ENCODE results near the gene VCAN. TPM values are rescaled to one million over a fixed set of nuclear protein-coding genes. Genes with fewer than 3 reads are reported as not detected.

The VCAN gene
- total RNA-seq, 1 donor from 2014 or later, result 2.0 TPM

GRCh38 chr5:83467371-83468035 is 4.0 kb upstream of the VCAN start:
- DNase-seq (ENCODE audit: low read depth, low spot score), result no peak

- no peak for DNase-seq (ENCODE audit: low read depth, low spot score)
Measured at GRCh38 chr5:83469075-83469474, 2.5 kb upstream of the VCAN start.

GRCh38 chr5:83470526-83471404 is 779 bp upstream of the VCAN start:
- no peak for DNase-seq (ENCODE audit: low read depth, low spot score)

GRCh38 chr5:83472213-83472507 is 616 bp downstream of the VCAN start:
- no peak for DNase-seq (ENCODE audit: low read depth, low spot score)

- no peak for DNase-seq (ENCODE audit: low read depth, low spot score)
Measured at GRCh38 chr5:83472508-83473345, 1.2 kb downstream of the VCAN start.

GRCh38 chr5:83473346-83474160 is 2.0 kb downstream of the VCAN start:
- peak; percentile 70 for DNase-seq (ENCODE audit: low read depth, low spot score)

GRCh38 chr5:83474161-83474796 is 2.7 kb downstream of the VCAN start:
- no peak for DNase-seq (ENCODE audit: low read depth, low spot score)

GRCh38 chr5:83474991-83475390 is 3.4 kb downstream of the VCAN start:
- no peak for DNase-seq (ENCODE audit: low read depth, low spot score)

GRCh38 chr5:83475391-83475863 is 3.9 kb downstream of the VCAN start:
- DNase-seq (ENCODE audit: low read depth, low spot score), result no peak

- DNase-seq (ENCODE audit: low read depth, low spot score), result no peak
Measured at GRCh38 chr5:83475935-83476814, 4.6 kb downstream of the VCAN start.

GRCh38 chr5:83482961-83483360 is 11.4 kb downstream of the VCAN start:
- DNase-seq (ENCODE audit: low read depth, low spot score), result no peak

GRCh38 chr5:83484294-83484693 is 12.8 kb downstream of the VCAN start:
- DNase-seq (ENCODE audit: low read depth, low spot score), result no peak

- DNase-seq (ENCODE audit: low read depth, low spot score), result no peak
Measured at GRCh38 chr5:83485842-83486241, 14.3 kb downstream of the VCAN start.

- no peak for DNase-seq (ENCODE audit: low read depth, low spot score)
Measured at GRCh38 chr5:83487155-83487554, 15.6 kb downstream of the VCAN start.

- no peak for DNase-seq (ENCODE audit: low read depth, low spot score)
Measured at GRCh38 chr5:83488271-83488670, 16.7 kb downstream of the VCAN start.

- no peak for DNase-seq (ENCODE audit: low read depth, low spot score)
Measured at GRCh38 chr5:83488821-83489220, 17.3 kb downstream of the VCAN start.

- DNase-seq (ENCODE audit: low read depth, low spot score), result no peak
Measured at GRCh38 chr5:83490203-83490602, 18.7 kb downstream of the VCAN start.

GRCh38 chr5:83492331-83492730 is 20.8 kb downstream of the VCAN start:
- DNase-seq (ENCODE audit: low read depth, low spot score), result no peak

GRCh38 chr5:83493644-83494043 is 22.1 kb downstream of the VCAN start:
- DNase-seq (ENCODE audit: low read depth, low spot score), result no peak
